ENCODE data around the gene CCZ1.
"Not testable (repeated sequence)": the region's sequence is repeated elsewhere in the genome, so short reads cannot be mapped to it uniquely, and the experiment has no call there.

DNA sequence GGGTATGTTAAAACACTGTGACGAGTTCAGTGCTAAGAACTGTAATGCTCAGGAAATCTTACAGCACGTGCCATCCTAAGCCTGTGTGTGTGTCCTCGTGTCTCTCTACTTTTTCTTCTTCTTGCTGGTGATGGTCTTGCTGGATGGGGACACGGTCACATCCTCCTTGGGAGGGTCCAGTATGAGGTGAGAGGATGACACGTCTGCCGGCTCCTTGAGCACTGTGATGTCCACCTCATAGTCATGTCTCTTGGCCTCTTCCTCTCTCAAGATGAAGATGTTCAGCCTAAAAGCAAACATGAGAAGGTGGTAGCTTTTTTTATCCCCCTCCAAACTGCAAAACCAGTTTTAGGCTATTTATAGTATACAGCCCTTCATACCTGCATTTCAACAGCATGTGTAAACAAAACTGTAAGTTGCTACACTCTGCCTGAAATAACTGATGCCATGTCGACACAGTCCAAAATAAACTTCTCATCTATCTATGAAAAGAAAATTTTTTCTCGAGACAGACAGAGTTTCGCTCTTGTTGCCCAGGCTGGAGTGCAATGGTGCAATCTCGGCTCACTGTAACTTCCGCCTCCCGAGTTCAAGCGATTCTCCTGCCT, 27.8 kb downstream of the CCZ1 start:
- TF ChIP-seq, protein P1, sequence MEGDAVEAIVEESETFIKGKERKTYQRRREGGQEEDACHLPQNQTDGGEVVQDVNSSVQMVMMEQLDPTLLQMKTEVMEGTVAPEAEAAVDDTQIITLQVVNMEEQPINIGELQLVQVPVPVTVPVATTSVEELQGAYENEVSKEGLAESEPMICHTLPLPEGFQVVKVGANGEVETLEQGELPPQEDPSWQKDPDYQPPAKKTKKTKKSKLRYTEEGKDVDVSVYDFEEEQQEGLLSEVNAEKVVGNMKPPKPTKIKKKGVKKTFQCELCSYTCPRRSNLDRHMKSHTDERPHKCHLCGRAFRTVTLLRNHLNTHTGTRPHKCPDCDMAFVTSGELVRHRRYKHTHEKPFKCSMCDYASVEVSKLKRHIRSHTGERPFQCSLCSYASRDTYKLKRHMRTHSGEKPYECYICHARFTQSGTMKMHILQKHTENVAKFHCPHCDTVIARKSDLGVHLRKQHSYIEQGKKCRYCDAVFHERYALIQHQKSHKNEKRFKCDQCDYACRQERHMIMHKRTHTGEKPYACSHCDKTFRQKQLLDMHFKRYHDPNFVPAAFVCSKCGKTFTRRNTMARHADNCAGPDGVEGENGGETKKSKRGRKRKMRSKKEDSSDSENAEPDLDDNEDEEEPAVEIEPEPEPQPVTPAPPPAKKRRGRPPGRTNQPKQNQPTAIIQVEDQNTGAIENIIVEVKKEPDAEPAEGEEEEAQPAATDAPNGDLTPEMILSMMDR (IDR thresholded peaks at IDR 0.05; ENCODE audit: low read depth, low read length), result not testable (repeated sequence)
- TF ChIP-seq EZH2phosphoT487 (IDR thresholded peaks at IDR 0.05; ENCODE audit: low read depth), result not testable (repeated sequence)

Data from OCI-LY3 (cell line).